HUES64 (cell line): ENCODE measurements around the gene CHURC1.

ENCODE experiments used
- H3K27ac ChIP-seq: 2 replicates; pipeline ENCODE4 v1.7.0; 2013; ENCODE audit warnings: low read depth, low read length, inconsistent platforms
- H3K27me3 ChIP-seq: 2 replicates; pipeline ENCODE4 v1.6.1; 2013; ENCODE audit warnings: mild to moderate bottlenecking, low read length; ENCODE audit not compliant: insufficient read depth
- H3K36me3 ChIP-seq: 2 replicates; pipeline ENCODE4 v1.6.1; 2013; ENCODE audit warnings: mild to moderate bottlenecking, low read length; ENCODE audit not compliant: insufficient read depth
- H3K4me1 ChIP-seq: 2 replicates; pipeline ENCODE4 v1.6.1; 2013; ENCODE audit warnings: mild to moderate bottlenecking, low read length, moderate library complexity; ENCODE audit not compliant: insufficient read depth
- H3K4me3 ChIP-seq: 2 replicates; pipeline ENCODE4 v1.5.1; 2013; ENCODE audit warnings: mild to moderate bottlenecking, low read length, moderate library complexity
- H3K9ac ChIP-seq: 2 replicates; pipeline ENCODE4 v1.6.1; 2013; ENCODE audit warnings: mild to moderate bottlenecking, low read depth, low read length
- H3K9me3 ChIP-seq: 2 replicates; pipeline ENCODE4 v1.6.1; 2013; ENCODE audit warnings: low read depth, low read length; ENCODE audit not compliant: insufficient read depth
- WGBS: fragments of 150-250, 120-280 bp; methylation state at CpG from one replicate; pipeline ENCODE4 v1.1.7; 2013; ENCODE audit warnings: missing lambda C conversion rate; 5-methylcytosine and 5-hydroxymethylcytosine counted together

CHURC1 gene

GRCh38 chr14:64960762-64961276, 46.6 kb downstream of the CHURC1 start:
- Histone ChIP-seq H3K4me3 (no peak overlapping the region), H3K9ac (no peak overlapping the region), H3K27me3 (no peaks in the 10 kb centered on the region), H3K9me3 (no peaks in the 10 kb centered on the region), H3K4me1 (peaks cover 29% of the 10 kb centered on the region), H3K36me3 (0 out of 2 replicates have a peak, but pooled peaks cover 2% of the 10 kb centered on the region), H3K27ac (0 out of 2 replicates have a peak overlapping the region, but pooled peaks have one; percentile 2)
- 77% methylated on average over 5 of the region's 5 CpGs for WGBS

DNA sequence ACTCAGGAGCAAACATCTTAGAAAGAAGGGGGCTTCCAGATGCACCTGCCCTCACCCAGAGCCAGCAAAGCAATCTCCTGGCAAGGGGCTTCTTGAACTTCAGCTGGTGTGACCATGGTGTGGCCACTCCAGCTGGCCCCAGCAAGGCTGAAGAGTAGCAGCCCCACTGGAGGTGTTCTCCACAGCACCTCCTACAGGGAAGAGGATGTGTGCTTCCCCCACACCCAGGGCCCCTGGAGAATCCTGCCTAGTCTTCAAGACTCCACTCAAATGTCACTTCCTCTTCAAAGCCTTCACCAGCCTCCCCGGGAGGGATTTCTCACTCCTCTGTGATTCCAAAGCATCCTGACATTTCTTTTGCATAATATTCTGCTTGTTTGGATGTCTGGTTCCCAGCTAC, 49.4 kb downstream of the CHURC1 start:
- Histone ChIP-seq H3K4me3 (no peak overlapping the region), H3K4me1 (peaks cover 16% of the 10 kb centered on the region), H3K27me3 (no peaks in the 10 kb centered on the region), H3K27ac (no peak overlapping the region), H3K36me3 (0 out of 2 replicates have a peak, but pooled peaks cover 2% of the 10 kb centered on the region), H3K9me3 (no peaks in the 10 kb centered on the region), H3K9ac (no peak overlapping the region)
- WGBS = 90% methylated on average over 1 of the region's 1 CpG

GRCh38 chr14:64965356-64966000, 51.2 kb downstream of the CHURC1 start:
- Histone ChIP-seq H3K27ac (no peak overlapping the region), H3K9me3 (no peaks in the 10 kb centered on the region), H3K4me3 (no peak overlapping the region), H3K27me3 (no peaks in the 10 kb centered on the region), H3K9ac (no peak overlapping the region), H3K4me1 (peaks cover 30% of the 10 kb centered on the region), H3K36me3 (0 out of 2 replicates have a peak, but pooled peaks cover 2% of the 10 kb centered on the region)
- 94% methylated on average over 15 of the region's 15 CpGs for WGBS

DNA sequence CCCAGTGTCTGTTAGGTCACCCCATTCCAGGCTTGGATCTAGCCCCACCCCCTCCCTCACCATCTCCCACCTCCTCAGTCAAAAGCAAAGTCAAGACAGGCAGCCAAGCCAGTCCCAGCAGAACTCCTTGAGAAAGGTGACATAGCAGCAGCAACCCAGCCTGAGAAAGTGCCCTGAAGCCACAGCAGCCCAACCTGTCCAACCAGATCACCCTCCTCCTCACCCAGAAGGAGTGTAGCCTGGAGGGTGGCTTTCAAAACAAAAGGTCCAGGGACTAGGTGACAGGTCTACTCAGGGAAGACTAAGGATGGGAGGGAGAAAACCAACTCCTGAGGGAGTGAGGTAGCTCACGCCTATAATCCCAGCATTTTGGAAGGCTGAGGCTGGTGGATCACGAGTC, 52.7 kb downstream of the CHURC1 start:
- 100% methylated on average over 1 of the region's 2 CpGs for WGBS
- peaks cover 8% of the 10 kb centered on the region; the same call in 1 of the 2 replicates for H3K27me3 ChIP-seq
- no peak overlapping the region for H3K4me3 ChIP-seq
- H3K4me1 ChIP-seq = peaks cover 28% of the 10 kb centered on the region
- H3K27ac ChIP-seq = no peak overlapping the region
- H3K9me3 ChIP-seq = no peaks in the 10 kb centered on the region
- 0 out of 2 replicates have a peak, but pooled peaks cover 2% of the 10 kb centered on the region for H3K36me3 ChIP-seq
- no peak overlapping the region for H3K9ac ChIP-seq

- peaks cover 28% of the 10 kb centered on the region for H3K4me1 ChIP-seq
Observed at GRCh38 chr14:64968167-64968566, 53.9 kb downstream of the CHURC1 start.

DNA sequence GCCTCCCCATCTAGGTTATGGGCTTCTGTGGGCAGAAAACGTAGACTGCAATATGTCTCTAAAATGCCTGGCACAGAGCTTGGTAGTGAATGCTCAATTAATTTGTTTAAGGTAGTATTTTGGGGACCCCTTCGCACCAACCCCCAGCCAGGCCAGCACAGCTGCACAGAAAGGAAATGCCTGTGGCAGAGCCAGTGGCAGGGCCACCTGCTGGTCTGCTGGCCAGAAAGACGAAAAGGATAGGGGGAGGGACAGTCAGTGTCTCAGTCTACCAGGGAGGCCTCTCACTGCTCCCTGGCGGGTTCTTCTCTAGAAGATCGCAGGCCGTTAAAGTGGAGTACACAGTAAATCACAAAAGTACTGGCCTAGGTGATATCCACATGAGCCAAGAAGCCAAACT, 54.4 kb downstream of the CHURC1 start:
- no peak overlapping the region for H3K4me3 ChIP-seq

More at GRCh38 chr14:64968167-64968566, 53.9 kb downstream of the CHURC1 start:
- no peak overlapping the region for H3K9ac ChIP-seq
- no peak overlapping the region for H3K27ac ChIP-seq
- WGBS = 84% methylated on average over 7 of the region's 7 CpGs
- peaks cover 14% of the 10 kb centered on the region for H3K27me3 ChIP-seq
- H3K36me3 ChIP-seq = no peaks in the 10 kb centered on the region
- no peak overlapping the region for H3K4me3 ChIP-seq
- no peaks in the 10 kb centered on the region for H3K9me3 ChIP-seq

GRCh38 chr14:64970041-64970440, 55.8 kb downstream of the CHURC1 start:
- Histone ChIP-seq H3K4me1 (peaks cover 28% of the 10 kb centered on the region), H3K9me3 (no peaks in the 10 kb centered on the region), H3K36me3 (no peaks in the 10 kb centered on the region), H3K9ac (no peak overlapping the region), H3K4me3 (no peak overlapping the region), H3K27me3 (peaks cover 16% of the 10 kb centered on the region), H3K27ac (no peak overlapping the region)
- WGBS = 94% methylated on average over 3 of the region's 3 CpGs

More for the DNA sequence above, 54.4 kb downstream of the CHURC1 start:
- no peak overlapping the region for H3K9ac ChIP-seq
- peaks cover 16% of the 10 kb centered on the region for H3K27me3 ChIP-seq
- H3K27ac ChIP-seq = no peak overlapping the region
- peaks cover 28% of the 10 kb centered on the region for H3K4me1 ChIP-seq
- 49% methylated on average over 6 of the region's 6 CpGs for WGBS
- H3K9me3 ChIP-seq = no peaks in the 10 kb centered on the region
- H3K36me3 ChIP-seq = no peaks in the 10 kb centered on the region

- no peaks in the 10 kb centered on the region for H3K9me3 ChIP-seq
- peaks cover 16% of the 10 kb centered on the region for H3K27me3 ChIP-seq
- peak overlapping the region; percentile 60 for H3K4me3 ChIP-seq
- no peak overlapping the region for H3K27ac ChIP-seq
- no peaks in the 10 kb centered on the region for H3K36me3 ChIP-seq
- peaks cover 28% of the 10 kb centered on the region for H3K4me1 ChIP-seq
- H3K9ac ChIP-seq = no peak overlapping the region
- WGBS = 33% methylated on average over 8 of the region's 8 CpGs
Observed at GRCh38 chr14:64970776-64971477, 56.7 kb downstream of the CHURC1 start.

DNA sequence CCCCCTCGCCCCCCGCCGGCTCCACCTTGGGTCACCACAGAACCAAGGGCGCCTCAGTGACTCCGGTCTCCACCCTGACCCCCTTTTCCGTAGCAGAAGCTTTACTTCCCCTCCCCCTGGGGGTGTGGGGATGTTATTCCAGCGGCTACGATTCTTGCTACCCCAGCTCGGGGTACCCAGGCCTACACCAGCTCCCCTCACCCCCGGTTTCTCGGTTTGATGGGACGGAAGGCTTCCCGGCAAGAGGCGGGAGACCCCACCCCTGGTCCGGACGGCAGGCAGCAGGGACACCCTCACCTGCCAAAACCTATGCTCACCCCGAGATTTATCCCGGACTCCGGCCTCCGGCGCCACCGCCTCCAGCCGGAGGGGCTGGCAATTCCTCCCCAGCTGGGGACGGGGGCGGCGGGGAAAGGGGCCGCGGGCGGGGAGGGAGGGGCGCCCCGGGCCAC, 57.3 kb downstream of the CHURC1 start:
- Histone ChIP-seq H3K9ac (0 out of 2 replicates have a peak overlapping the region, but pooled peaks have one; percentile 30), H3K36me3 (no peaks in the 10 kb centered on the region), H3K4me3 (peak overlapping the region; percentile 60), H3K27ac (no peak overlapping the region), H3K9me3 (no peaks in the 10 kb centered on the region), H3K27me3 (peaks cover 16% of the 10 kb centered on the region), H3K4me1 (peaks cover 28% of the 10 kb centered on the region)
- under 1% methylated on average over 28 of the region's 31 CpGs for WGBS

- H3K27ac ChIP-seq = no peak within 1 kb of the TSS
Observed at GRCh38 chr14:64971943-64972791, 57.9 kb downstream of the CHURC1 start, which contains the start of gene RAB15. Gene RAB15, minus strand, starts transcription at chr14:64972336. Its CDS starts 260 bp downstream, at chr14:64972076.

More at GRCh38 chr14:64971943-64972791, 57.9 kb downstream of the CHURC1 start, which contains the start of gene RAB15:
- Histone ChIP-seq H3K4me1 (peaks cover 28% of the 10 kb centered on the region), H3K9ac (peak within 1 kb of the TSS; percentile 44), H3K36me3 (no peaks in the 10 kb centered on the region), H3K27me3 (peaks cover 16% of the 10 kb centered on the region), H3K4me3 (peak within 1 kb of the TSS; percentile 60), H3K9me3 (no peaks in the 10 kb centered on the region)
- 2% methylated on average over 96 of the region's 96 CpGs for WGBS
